ENCODE data around the gene MEX3B. TPM values are rescaled to one million over a fixed set of nuclear protein-coding genes. Genes with fewer than 3 reads are reported as not detected.

The MEX3B gene
- total RNA-seq, 1 donor from 2014 or later, result 0.31 TPM

DNA sequence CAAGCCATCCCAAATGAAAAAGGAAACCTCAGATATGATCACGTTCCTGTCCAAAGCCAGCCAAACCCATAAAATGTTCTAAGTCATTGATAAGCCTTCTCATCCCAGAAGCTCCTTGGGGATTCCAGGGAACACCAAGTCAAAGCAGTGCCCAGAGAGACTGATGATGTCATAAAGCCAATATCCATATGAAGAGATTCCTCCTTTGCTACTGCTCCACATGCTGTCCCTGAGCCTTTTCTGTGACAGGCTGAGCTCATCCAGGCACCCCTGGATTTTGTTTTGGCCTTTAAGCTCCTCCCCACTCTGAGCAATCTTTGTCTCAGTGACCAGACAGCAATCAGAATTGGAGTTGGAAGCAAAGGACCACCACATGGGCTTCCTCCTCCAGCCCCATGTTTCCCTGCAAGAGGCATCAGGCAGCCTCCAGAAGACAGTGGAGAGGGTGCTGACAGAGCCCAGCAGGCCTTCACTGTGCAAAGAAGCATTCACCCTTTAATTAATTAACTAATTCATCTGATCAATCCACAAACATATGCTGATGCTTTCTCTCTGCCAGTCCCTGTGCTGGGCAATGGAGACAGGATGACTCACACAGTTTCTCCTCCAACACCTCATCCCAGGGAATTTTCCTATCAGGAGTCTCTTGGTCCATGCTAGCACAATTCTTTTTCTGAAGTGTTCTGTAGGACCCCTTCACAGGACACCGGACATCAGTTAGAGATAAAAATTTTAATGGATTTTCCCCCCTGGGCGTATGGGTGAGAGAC, 25.0 kb downstream of the MEX3B start:
- Mint-ChIP-seq H3K4me3 (no peak overlapping the region), H3K9me3 (no peaks in the 10 kb centered on the region), H3K27me3 (peaks cover 19% of the 10 kb centered on the region), H3K4me1 (no peaks in the 10 kb centered on the region), H3K36me3 (ENCODE audit: low read depth) (no peaks in the 10 kb centered on the region), H3K27ac (no peak overlapping the region)
- ChIA-PET CTCF (no interaction called here), POLR2A (no interaction called here)
- ATAC-seq (ENCODE audit: low read depth), result no peak
- intact Hi-C loops (cut with micrococcal nuclease), result no loop called here
- TF ChIP-seq, protein P1, sequence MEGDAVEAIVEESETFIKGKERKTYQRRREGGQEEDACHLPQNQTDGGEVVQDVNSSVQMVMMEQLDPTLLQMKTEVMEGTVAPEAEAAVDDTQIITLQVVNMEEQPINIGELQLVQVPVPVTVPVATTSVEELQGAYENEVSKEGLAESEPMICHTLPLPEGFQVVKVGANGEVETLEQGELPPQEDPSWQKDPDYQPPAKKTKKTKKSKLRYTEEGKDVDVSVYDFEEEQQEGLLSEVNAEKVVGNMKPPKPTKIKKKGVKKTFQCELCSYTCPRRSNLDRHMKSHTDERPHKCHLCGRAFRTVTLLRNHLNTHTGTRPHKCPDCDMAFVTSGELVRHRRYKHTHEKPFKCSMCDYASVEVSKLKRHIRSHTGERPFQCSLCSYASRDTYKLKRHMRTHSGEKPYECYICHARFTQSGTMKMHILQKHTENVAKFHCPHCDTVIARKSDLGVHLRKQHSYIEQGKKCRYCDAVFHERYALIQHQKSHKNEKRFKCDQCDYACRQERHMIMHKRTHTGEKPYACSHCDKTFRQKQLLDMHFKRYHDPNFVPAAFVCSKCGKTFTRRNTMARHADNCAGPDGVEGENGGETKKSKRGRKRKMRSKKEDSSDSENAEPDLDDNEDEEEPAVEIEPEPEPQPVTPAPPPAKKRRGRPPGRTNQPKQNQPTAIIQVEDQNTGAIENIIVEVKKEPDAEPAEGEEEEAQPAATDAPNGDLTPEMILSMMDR (IDR thresholded peaks at IDR 0.05), result no peak
- no peak for DNase-seq

DNA sequence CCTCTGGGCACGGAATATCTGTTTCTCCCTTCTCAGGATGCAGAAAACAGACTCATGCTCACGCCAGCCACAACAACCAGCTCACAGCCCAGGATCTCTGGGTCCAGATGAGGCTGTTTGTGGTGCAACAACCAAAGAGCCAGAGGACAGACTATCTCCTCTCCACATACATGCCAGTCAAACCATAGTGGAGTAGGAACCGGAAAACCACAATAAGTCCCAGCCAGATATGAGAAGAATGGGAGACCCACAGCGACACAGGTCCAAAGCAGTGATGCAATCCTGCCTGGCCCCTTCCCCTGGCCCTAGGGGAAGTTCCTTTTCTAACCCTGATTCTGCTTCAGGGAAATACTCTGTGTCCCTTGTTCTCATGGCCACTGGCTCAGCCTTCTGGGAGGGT, 27.6 kb downstream of the MEX3B start:
- intact Hi-C loops (cut with micrococcal nuclease), result no loop called here
- H3K4me3 Mint-ChIP-seq, result no peak overlapping the region
- H3K4me1 Mint-ChIP-seq, result no peaks in the 10 kb centered on the region
- ATAC-seq (ENCODE audit: low read depth) (no peak), DNase-seq (no peak)
- H3K27ac Mint-ChIP-seq, result no peak overlapping the region
- no peaks in the 10 kb centered on the region for H3K9me3 Mint-ChIP-seq
- H3K36me3 Mint-ChIP-seq (ENCODE audit: low read depth), result no peaks in the 10 kb centered on the region
- ChIA-PET POLR2A (no interaction called here), CTCF (no interaction called here)
- TF ChIP-seq, protein P1 (IDR thresholded peaks at IDR 0.05), result no peak
- peaks cover 13% of the 10 kb centered on the region for H3K27me3 Mint-ChIP-seq

DNA sequence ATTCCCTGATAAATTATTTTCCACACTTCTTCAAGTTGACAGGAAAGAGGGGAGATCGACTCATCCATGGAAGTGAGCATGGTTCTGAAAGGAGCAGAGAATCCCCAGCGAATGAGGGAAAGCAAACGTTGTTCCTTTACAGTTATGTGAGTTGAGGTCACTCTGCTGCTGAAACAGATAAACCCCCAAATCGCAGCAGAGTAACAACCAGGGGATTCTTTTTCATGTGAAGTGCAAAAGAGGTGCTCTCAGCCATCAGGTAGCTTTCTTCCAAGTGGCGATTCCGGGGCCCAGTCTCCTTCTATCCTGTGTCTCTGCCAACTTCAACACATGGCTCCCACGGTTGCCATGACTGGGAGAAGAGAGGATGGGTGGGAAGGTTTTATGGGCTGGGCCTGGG, 28.2 kb downstream of the MEX3B start:
- intact Hi-C loops (cut with micrococcal nuclease), result no loop called here
- CTCF ChIA-PET, result no interaction called here
- H3K27me3 Mint-ChIP-seq, result peaks cover 13% of the 10 kb centered on the region
- POLR2A ChIA-PET, result no interaction called here
- no peak for ATAC-seq (ENCODE audit: low read depth)
- TF ChIP-seq, protein P1 (IDR thresholded peaks at IDR 0.05), result no peak
- no peaks in the 10 kb centered on the region for H3K36me3 Mint-ChIP-seq (ENCODE audit: low read depth)
- no peak overlapping the region for H3K4me3 Mint-ChIP-seq
- no peak for DNase-seq
- no peaks in the 10 kb centered on the region for H3K9me3 Mint-ChIP-seq
- no peaks in the 10 kb centered on the region for H3K4me1 Mint-ChIP-seq
- H3K27ac Mint-ChIP-seq, result no peak overlapping the region

DNA sequence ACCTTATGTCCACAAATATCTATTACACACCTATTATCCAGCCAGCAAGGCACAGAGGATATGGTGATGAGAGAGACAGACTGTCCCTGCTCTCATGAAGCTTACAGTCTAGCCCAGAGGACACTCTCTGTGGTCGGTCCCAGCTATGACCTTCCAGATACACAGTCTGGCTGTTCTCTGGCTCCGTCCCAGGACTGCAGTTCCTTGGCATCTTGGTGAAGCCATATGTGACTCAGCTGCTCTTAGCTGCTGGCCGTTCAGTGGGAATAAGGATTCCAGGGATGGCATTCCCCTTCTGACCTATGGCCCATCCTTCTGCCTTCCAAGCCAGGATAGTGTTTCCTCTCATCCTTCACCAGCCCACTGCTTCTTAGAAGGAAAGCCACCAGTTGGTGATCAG, 30.8 kb downstream of the MEX3B start:
- ChIA-PET CTCF (no interaction called here), POLR2A (no interaction called here)
- intact Hi-C loops (cut with micrococcal nuclease), result no loop called here
- ATAC-seq (ENCODE audit: low read depth), result no peak
- Mint-ChIP-seq H3K36me3 (ENCODE audit: low read depth) (no peaks in the 10 kb centered on the region), H3K27ac (no peak overlapping the region), H3K4me1 (no peaks in the 10 kb centered on the region), H3K9me3 (no peaks in the 10 kb centered on the region), H3K4me3 (no peak overlapping the region), H3K27me3 (peaks cover 9% of the 10 kb centered on the region)
- DNase-seq, result no peak
- TF ChIP-seq, protein P1 (IDR thresholded peaks at IDR 0.05), result no peak

DNA sequence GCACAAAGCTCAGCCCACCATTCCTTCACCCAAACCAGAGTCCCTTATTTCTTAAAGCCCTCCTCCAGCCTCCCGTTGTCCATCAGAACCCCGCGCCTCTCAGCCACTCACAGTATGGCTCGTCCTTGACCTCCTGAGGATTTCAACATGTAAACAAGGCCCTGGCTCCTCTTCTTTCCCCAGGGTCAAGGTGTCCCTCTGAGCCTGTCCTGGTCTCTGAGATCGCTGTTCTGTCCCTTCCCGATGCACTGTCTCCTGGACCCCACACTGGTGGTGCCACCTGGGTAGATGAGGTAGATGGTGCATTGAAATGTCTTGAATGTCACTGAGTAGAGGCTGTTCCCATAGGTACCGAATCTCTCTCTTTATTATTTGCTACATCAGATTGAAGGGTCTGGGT, 32.9 kb downstream of the MEX3B start:
- POLR2A ChIA-PET, result no interaction called here
- Mint-ChIP-seq H3K27me3 (peaks cover 8% of the 10 kb centered on the region), H3K4me1 (no peaks in the 10 kb centered on the region), H3K9me3 (no peaks in the 10 kb centered on the region), H3K36me3 (ENCODE audit: low read depth) (no peaks in the 10 kb centered on the region), H3K4me3 (no peak overlapping the region), H3K27ac (no peak overlapping the region)
- CTCF ChIA-PET, result interaction anchor here (0.6 kb wide), 1 partner anchor 531 kb away, joined by 3 read pairs; no protein-coding TSS in a partner anchor
- ATAC-seq (ENCODE audit: low read depth) (no peak), DNase-seq (no peak)
- TF ChIP-seq, protein P1 (IDR thresholded peaks at IDR 0.05), result no peak
- intact Hi-C loops (cut with micrococcal nuclease), result no loop called here

All from activated B cell treated with CpG ODN at 0.5 μM for 24 hours (primary cell).